Heart left ventricle (tissue), 16 donors: ENCODE measurements around the gene DPH5. TPM values are rescaled to one million over a fixed set of nuclear protein-coding genes. Genes with fewer than 3 reads are reported as not detected.

Source experiments
- ATAC-seq, 4 donors: fragments of 200-7000 bp; cut with Tn5 transposase; one replicate each; pipeline ENCODE4 v1.9.1; 2020 to 2022; ENCODE audit warnings: moderate library complexity in 4 of 4, mild to moderate bottlenecking in 3 of 4, moderate number of reproducible peaks in 1 of 4
- DNase-seq, 5 donors: peaks; one replicate each; pipeline ENCODE4 v3.0.0-alpha.2; 2020
- H3K27ac ChIP-seq, 12 donors: fragments of 200-600 bp; sonication (generic) in 4 of 12; one replicate each; pipeline versions ENCODE4 v1.5.0 to v1.8.0; 2016 to 2022; ENCODE audit warnings: mild to moderate bottlenecking in 2 of 12
- H3K27me3 ChIP-seq, 9 donors: fragments of 200-600 bp; sonication (generic) in 2 of 9; one replicate each; pipeline versions ENCODE4 v1.5.1 to v1.8.0; 2016 to 2022; ENCODE audit warnings: mild to moderate bottlenecking in 3 of 9
- H3K36me3 ChIP-seq, 9 donors: fragments of 200-600 bp; sonication (generic) in 2 of 9; one replicate each; pipeline versions ENCODE4 v1.5.0 to v1.8.0; 2018 to 2022; ENCODE audit warnings: mild to moderate bottlenecking in 2 of 9
- H3K4me1 ChIP-seq, 12 donors: fragments of 200-600 bp; sonication (generic) in 4 of 12; one replicate each; pipeline versions ENCODE4 v1.5.0 to v1.8.0; 2016 to 2022; ENCODE audit warnings: mild to moderate bottlenecking in 3 of 12
- H3K4me3 ChIP-seq, 12 donors: fragments of 200-600 bp; sonication (generic) in 4 of 12; one replicate each; pipeline versions ENCODE4 v1.5.0 to v1.8.0; 2017 to 2022; ENCODE audit warnings: mild to moderate bottlenecking in 9 of 12, moderate library complexity in 4 of 12
- H3K9me3 ChIP-seq, 12 donors: fragments of 200-600 bp; sonication (generic) in 4 of 12; one replicate each; pipeline versions ENCODE4 v1.5.0 to v1.8.0; 2016 to 2022; ENCODE audit warnings: mild to moderate bottlenecking in 1 of 12
- CTCF ChIP-seq, 12 donors: fragments of 200-600 bp; sonication (generic) in 4 of 12; IDR thresholded peaks; one replicate each; pipeline versions ENCODE4 v1.5.0 to v1.8.0; 2018 to 2022; ENCODE audit warnings: antibody characterized with exemption in 12 of 12, mild to moderate bottlenecking in 5 of 12
- POLR2A ChIP-seq, 2 donors: fragments of 450-650 bp; IDR thresholded peaks; one replicate each; pipeline ENCODE4 v1.6.1; 2017; ENCODE audit warnings: antibody characterized with exemption in 2 of 2, mild to moderate bottlenecking in 2 of 2, moderate library complexity in 2 of 2
- WGBS, 4 donors: extraction: QIAGEN DNeasy Blood & Tissue Kit in 2 of 4; methylation state at CpG; one replicate each; pipeline versions ENCODE4 v1.1.5 to v1.1.7; 2013 to 2018; 5-methylcytosine and 5-hydroxymethylcytosine counted together
- intact Hi-C, 10 donors: fragments of 100-400 bp; cut with DNase I; formaldehyde crosslinking; loops; one replicate each; pipeline versions ENCODE4 v1.11.1 to v1.14.2; 2022
- polyA plus RNA-seq, 2 donors: library from polyadenylated mRNA; stranded (reverse); fragments of 200-250 nt; gene quantifications; one replicate each; pipeline ENCODE4 v1.2.3, GENCODE V29; 2013
- total RNA-seq, 9 donors: library from RNA; depleted of rRNA in 2 of 9; stranded (reverse); fragments of >200 nt in 2 of 9; fragmentation: NEBNext Ultra II Directional in 3 of 9; extraction: Animal tissue kit (Norgen Biotek cat#: 25700) in 3 of 9; gene quantifications; one replicate each; pipeline versions ENCODE4 v1.1.0 to v1.2.4, GENCODE V29; 2016 to 2023
- donor health status: ischemic (EF 13 %, LVEDD 7.1; RV severe dilation, severe dysfunction).
- donor health status: healthy with polysubstance abuse.
- donor health status: DM: no; HTN: yes; CAD: no.
- donor health status: DM: no; HTN: no; CAD: no.
- donor health status: ischemic (EF 25% LVEDD 6.9; RV normal size, moderate dysfunction).
- donor health status: ischemic (EF 25% LVEDD 5.7; RV mildly dilated, moderate dysfunction).
- donor health status: healthy.
- donor health status: DM: yes; HTN: yes; CAD: no.
- donor health status: ischemic (EF 35%, LVEDD 5.7; RV mildly dilated, moderate dysfunction).
- donor health status: nonischemic (EF 11% LVEDD 7.7; RV severe dilation, severe dysfunction).
- donor health status: DM: yes; HTN: yes; CAD: no.
- donor health status: PGD.
- donor health status: ischemic (EF 29% LVEDD 5.4; RV normal size, mild dysfunction).
- donor health status: nonischemic (EF 23%, LVEDD 6.1; RV moderate dilation, normal function).

DPH5 gene
- total and polyA plus RNA-seq, 11 donors: 14.8 to 38.1 (median 28.3) TPM

- Histone ChIP-seq H3K9me3 (no peaks in the 10 kb centered on the region), H3K27me3 (no peaks in the 10 kb centered on the region), H3K27ac (no peak overlapping the region), H3K4me3 (no peak overlapping the region), H3K36me3 (peaks cover 0 to 46% (median 34%) of the 10 kb centered on the region in 9 donors), H3K4me1 (peaks cover 0 to 7% (median 0%) of the 10 kb centered on the region in 12 donors)
- no peak for DNase-seq
- TF ChIP-seq CTCF (IDR thresholded peaks at IDR 0.05): no peak
- 82 to 95% (median 87%) methylated on average over 1 of the region's 1 CpG for WGBS, 4 donors
- intact Hi-C loops: no loop called here
- no peak for ATAC-seq
These were observed 54.6 kb downstream of the DPH5 start for GRCh38 chr1:100971021-100971420.

GRCh38 chr1:100969327-100969726 lies 56.3 kb downstream of the DPH5 start:
- TF ChIP-seq POLR2A (IDR thresholded peaks at IDR 0.05): no peak
- TF ChIP-seq CTCF (IDR thresholded peaks at IDR 0.05): no peak
- Histone ChIP-seq H3K27ac (no peak overlapping the region), H3K4me1 (peaks cover 0 to 7% (median 0%) of the 10 kb centered on the region in 12 donors), H3K36me3 (peaks cover 0 to 49% (median 31%) of the 10 kb centered on the region in 9 donors), H3K4me3 (no peak overlapping the region), H3K27me3 (no peaks in the 10 kb centered on the region), H3K9me3 (no peaks in the 10 kb centered on the region)
- intact Hi-C loops: no loop called here
- no peak for ATAC-seq
- no peak for DNase-seq
- 58 to 81% (median 77%) methylated on average over 2 of the region's 2 CpGs for WGBS, 4 donors

- intact Hi-C loops: no loop called here
- Histone ChIP-seq H3K4me3 (no peak overlapping the region), H3K4me1 (peaks cover 0 to 7% (median 0%) of the 10 kb centered on the region in 12 donors), H3K27me3 (no peaks in the 10 kb centered on the region), H3K36me3 (peaks cover 0 to 51% (median 31%) of the 10 kb centered on the region in 9 donors), H3K9me3 (no peaks in the 10 kb centered on the region), H3K27ac (no peak overlapping the region)
- ATAC-seq: no peak
- 73 to 82% (median 78%) methylated on average over 1 of the region's 1 CpG for WGBS, 4 donors
- no peak for DNase-seq
- TF ChIP-seq CTCF (IDR thresholded peaks at IDR 0.05): no peak
- no peak for TF ChIP-seq POLR2A (IDR thresholded peaks at IDR 0.05)
These were observed 57.0 kb downstream of the DPH5 start for GRCh38 chr1:100968621-100969020.

GRCh38 chr1:100960098-100960497 lies 65.5 kb downstream of the DPH5 start:
- Histone ChIP-seq H3K4me3 (no peak overlapping the region), H3K27ac (no peak overlapping the region), H3K36me3 (peaks cover 0 to 17% (median 0%) of the 10 kb centered on the region in 9 donors), H3K27me3 (no peaks in the 10 kb centered on the region), H3K9me3 (no peaks in the 10 kb centered on the region), H3K4me1 (peaks cover 0 to 9% (median 0%) of the 10 kb centered on the region in 12 donors)
- DNase-seq (no peak), ATAC-seq (no peak)
- intact Hi-C loops: no loop called here
- TF ChIP-seq CTCF (IDR thresholded peaks at IDR 0.05) (no peak), POLR2A (IDR thresholded peaks at IDR 0.05) (no peak)
- 51 to 68% (median 64%) methylated on average over 1 of the region's 1 CpG for WGBS, 4 donors
